Fibroblast of mammary gland (primary cell): ENCODE data around the gene DHX29.

Experiments used
- DNase-seq: peaks from one replicate; pipeline ENCODE4 v3.0.0-alpha.2; 2010; ENCODE audit warnings: low read depth
- H3K4me3 ChIP-seq: 2 replicates; pipeline ENCODE4 v1.5.1; 2011; ENCODE audit warnings: low read depth, mild to moderate bottlenecking, low read length, moderate library complexity; ENCODE audit not compliant: control insufficient read depth
- CTCF ChIP-seq: conservative IDR thresholded peaks from 2 replicates; pipeline ENCODE4 v1.5.1; 2011; ENCODE audit warnings: low read depth, low read length, inconsistent platforms; ENCODE audit not compliant: control insufficient read depth, insufficient read depth

Gene DHX29

GRCh38 chr5:55286411-55286933 is 21.0 kb downstream of the DHX29 start:
- no peak for TF ChIP-seq CTCF
- DNase-seq, result no peak
- no peak overlapping the region for H3K4me3 ChIP-seq

- TF ChIP-seq CTCF, result no peak
- peak; percentile 55 for DNase-seq
- no peak overlapping the region for H3K4me3 ChIP-seq
These were observed 28.7 kb downstream of the DHX29 start for GRCh38 chr5:55278778-55279177.

- no peak overlapping the region for H3K4me3 ChIP-seq
- peak; percentile 7 for DNase-seq
- no peak for TF ChIP-seq CTCF
These were observed 30.7 kb downstream of the DHX29 start for GRCh38 chr5:55276771-55277170.

- TF ChIP-seq CTCF, result no peak
These were observed 49.2 kb downstream of the DHX29 start for GRCh38 chr5:55258339-55258738.

GRCh38 chr5:55254802-55255201 is 52.7 kb downstream of the DHX29 start:
- H3K4me3 ChIP-seq, result no peak overlapping the region
- no peak for TF ChIP-seq CTCF
- DNase-seq, result no peak

More at GRCh38 chr5:55258339-55258738, 49.2 kb downstream of the DHX29 start:
- H3K4me3 ChIP-seq, result no peak overlapping the region
- DNase-seq, result no peak

- DNase-seq, result no peak
- TF ChIP-seq CTCF, result no peak
- no peak overlapping the region for H3K4me3 ChIP-seq
These were observed 57.4 kb downstream of the DHX29 start for GRCh38 chr5:55250064-55250463.

- no peak overlapping the region for H3K4me3 ChIP-seq
- no peak for TF ChIP-seq CTCF
- DNase-seq, result no peak
These were observed 65.7 kb downstream of the DHX29 start for GRCh38 chr5:55241746-55242145.
